NCI-H1436 treated with DMSO at 0.1 percent for 48 hours (cell line): ENCODE measurements around the gene CREM.
"Not testable (repeated sequence)": the region's sequence is repeated elsewhere in the genome, so short reads cannot be mapped to it uniquely, and the experiment has no call there.

Experiments used
- DNase-seq: peaks from one replicate; lab custom pipeline; 2025; lab: John Stamatoyannopoulos, UW

Gene CREM

GRCh38 chr10:35194471-35194870, 67.8 kb downstream of the CREM start:
- no peak for DNase-seq

DNA sequence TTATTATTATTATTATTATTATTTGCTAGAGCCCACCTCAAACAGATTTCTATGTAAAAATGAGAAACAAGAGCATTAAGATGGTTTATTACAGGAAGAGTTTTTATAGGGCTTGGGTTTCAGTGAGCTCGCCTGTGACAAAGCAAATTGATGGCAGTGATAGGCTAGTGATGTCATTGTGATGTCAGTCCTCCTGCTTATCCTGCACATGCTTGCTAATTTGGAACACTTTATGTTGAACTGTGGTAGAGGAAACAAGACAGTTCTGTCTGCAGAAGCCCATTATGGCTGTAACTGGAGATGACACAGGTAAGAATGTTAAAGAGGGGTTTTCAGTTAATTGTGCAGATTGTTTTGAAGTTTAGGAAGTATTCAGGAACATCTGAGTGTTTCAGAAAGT, 68.3 kb downstream of the CREM start:
- DNase-seq = no peak

DNA sequence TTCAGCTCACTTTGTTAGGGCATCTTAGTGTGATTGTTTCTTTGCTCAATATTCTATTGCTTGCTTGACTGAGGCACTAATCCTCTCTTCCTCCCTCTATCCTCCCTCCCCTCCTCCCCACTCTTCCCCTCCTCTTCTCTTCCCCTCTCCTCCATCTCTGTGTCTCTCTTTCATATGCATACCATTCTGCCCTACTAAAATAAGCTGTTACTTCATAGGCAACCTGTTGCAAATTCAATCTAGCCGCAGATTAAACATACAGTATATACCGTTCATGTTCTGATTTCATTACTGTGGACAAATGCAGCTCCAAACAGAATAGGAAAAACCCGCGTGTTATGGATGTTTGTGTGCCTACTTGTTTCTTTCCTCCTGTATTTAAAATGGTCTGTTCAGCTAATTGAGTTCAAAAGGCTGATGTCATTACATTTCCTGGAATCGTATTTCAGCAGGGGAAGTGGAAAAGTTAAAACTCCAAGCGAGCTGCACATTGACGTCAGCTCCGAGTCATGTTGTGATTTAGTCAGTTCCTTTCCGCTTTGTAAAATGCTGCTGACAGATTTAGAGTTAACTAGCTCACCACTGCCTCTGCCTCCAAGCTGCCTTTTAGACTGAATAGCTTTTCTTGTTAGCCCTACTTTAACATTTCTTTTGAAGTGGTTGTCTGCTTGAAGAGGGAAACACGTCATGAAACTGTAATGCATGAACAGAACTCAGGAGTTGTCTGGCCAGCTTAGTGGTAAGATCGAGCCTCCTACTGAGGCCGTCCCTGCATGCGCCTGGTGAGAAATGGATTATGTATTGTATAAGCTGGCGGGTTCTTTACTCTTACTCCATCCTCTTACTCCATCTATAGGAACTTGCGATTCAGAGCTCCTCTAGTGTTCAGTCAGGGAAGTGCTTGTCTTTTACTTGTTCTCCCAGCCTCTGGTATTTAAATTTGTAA, 69.0 kb downstream of the CREM start:
- DNase-seq = peak; percentile 63

DNA sequence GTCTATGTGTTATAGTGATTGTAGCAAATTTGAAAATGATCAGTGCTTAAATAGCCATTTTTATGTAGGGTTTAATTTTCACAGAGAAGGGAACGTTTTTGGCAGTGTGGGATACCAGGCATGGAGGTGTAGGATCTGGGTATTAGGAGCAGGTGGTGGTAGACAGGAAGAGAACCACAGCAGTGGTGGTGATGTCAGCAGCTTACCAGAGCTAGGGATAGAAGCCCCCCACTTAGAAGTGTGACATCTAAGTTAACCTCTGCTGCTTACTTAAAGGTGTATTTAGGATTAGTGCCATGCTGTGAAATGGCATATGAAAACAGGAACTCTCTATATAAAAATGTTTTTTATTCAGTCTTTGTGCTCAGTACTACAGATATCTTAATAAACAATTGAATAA, 73.8 kb downstream of the CREM start:
- no peak for DNase-seq

DNA sequence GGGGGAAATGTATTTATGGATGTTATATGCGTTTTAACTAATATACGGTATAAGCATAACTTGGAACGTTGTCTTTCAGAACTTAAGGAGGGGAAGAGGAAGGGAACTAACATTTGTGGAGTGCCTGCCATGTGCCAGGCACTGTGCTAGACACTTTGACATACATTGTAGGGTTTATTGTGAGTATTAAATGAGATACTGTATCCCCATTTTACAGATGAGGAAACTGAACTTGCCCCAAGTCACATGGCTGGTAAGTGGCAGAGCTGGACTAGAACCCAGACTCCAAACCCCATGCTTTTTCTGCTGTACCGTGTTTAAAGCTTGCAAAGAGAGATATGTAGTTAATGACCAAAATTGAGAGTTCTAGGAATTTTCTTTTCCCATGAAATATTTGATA, 74.6 kb downstream of the CREM start:
- DNase-seq = no peak

GRCh38 chr10:35202050-35202449, 75.4 kb downstream of the CREM start:
- DNase-seq = no peak

DNA sequence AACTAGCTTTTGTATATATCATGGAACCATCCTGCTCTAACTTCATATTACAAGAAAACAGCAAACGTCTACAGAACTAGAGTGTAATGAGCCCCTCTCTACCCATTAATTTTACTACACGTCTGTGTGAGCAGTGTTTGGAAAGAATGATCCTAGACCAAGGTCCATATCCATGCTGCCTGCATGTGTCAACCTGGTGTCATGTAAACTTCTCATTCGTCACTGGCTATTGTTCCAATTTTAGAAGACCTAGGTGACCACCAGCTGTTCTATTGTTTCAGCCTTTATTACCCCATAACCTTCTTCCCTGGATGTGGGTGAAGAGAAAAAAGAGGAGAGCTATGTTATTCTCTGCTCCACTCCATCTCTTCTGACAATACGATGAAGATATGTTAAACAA, 77.1 kb downstream of the CREM start:
- DNase-seq = no peak

DNA sequence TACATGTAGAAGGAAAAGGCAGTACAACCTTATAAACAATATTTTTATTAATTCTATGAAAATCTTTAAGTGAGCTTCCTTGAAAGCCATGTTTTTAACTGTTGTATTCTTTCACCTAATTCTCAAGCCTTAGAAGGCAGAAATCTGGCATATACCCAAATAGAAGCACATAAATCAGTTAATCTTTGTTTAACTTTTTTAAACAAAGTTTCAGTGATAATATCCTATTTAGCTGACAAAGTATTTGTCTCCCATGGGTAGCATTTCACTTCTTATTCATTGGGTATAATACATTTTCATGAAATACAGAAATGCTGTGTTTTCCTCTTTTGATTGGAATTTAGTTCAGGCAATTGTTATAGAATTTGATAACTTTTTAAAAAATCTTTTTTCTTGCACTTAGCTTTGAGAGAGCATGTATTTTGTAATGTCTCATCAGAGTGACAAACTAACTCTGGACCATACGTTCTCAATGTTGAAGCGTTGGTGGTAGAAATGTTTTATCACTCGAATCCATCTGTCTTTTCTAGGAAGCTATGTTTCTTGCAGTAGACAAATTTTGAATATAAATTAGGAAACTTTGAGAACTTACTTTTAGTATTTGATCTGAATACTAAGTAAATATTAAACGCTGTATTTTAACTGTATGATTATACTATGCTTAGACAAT, 78.1 kb downstream of the CREM start:
- DNase-seq = no peak

DNA sequence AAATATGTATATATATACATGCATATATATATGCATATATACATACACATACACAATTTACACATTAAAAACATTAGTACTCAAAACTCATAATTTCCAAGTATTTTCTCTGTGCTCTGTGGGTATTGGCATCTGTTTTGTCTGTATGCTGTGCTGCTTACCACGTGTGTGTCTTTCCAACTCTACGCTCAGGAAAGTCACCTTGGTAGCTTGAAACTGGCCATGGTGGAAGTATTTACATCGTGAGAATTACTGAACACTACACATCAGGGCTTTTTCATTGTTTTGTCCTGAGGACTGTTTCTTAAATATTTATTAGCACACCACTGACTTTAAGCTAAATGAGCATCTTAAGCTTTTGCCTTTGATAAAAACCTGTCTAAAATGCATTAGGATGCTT, 79.6 kb downstream of the CREM start:
- no peak for DNase-seq

DNA sequence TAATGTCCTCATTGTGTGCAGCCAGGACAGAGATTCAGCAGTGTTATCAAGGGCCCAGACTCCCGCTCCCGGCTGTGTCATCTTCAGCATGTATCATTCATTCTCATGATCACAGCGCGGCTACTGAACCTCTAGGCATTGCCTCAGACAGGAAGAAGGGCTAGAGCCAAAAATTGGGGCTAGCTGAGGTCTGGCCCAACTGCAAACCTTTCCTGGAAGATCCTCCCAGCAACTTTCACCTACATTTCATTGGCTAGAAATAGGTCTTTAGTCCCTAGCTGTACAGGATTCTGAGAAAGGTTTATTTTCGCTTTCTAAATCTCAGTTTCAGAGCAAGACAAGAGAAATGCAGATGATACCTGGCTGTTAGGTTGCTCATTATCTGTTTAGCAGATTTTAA, 81.9 kb downstream of the CREM start:
- DNase-seq = no peak

DNA sequence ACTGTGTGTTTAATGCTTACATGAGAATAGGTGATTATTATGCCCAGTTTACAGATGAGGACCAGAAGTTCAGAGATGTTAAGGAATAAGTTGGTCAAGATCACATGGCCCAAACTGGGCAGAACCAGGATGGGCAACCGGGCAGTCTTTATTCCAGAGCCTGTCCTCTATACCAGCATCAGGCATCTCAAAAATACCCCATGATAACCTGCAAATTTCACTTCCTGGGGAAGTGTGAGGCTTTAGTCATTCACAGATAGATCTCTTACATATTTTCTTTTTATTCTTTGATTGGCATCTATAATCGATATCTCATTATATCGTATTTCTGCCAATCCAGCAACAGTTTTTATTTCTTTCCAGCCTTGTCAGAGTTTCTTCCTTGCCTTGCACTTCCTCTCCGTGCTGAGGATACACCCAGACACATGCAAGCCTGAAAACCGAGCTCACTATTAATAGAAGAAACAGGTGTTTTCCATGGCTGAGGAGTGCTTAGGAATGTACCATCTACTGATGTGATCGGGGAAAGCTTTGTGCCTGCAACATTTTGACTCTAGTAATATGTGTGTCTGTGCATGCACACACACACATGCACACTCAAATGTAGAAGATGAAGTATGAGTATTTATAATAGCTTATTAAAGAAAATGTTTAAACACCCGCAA, 82.4 kb downstream of the CREM start:
- no peak for DNase-seq

GRCh38 chr10:35210961-35211360, 84.3 kb downstream of the CREM start:
- DNase-seq = no peak

- no peak for DNase-seq
Measured at GRCh38 chr10:35211390-35211789, 84.7 kb downstream of the CREM start.

GRCh38 chr10:35212856-35213255, 86.2 kb downstream of the CREM start:
- no peak for DNase-seq

DNA sequence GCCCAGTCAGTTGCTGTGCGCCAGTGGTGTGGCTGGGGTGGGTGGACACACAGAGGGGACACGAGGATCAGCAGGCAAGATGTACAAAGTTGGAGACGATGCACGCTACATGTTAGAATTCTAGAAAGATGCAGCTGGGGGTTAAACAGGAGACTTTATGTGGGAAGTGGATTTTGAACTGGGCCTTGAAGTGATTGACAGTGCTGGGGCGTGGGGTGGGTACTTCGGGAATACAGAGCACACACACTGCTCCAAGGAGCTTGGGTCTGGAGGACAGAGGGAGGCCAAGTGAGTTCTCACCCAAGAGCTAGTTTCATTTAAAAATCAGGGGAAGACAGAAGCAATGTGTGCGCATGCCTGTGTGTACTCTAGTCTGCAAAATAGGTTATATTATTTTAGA, 87.1 kb downstream of the CREM start:
- DNase-seq = no peak

DNA sequence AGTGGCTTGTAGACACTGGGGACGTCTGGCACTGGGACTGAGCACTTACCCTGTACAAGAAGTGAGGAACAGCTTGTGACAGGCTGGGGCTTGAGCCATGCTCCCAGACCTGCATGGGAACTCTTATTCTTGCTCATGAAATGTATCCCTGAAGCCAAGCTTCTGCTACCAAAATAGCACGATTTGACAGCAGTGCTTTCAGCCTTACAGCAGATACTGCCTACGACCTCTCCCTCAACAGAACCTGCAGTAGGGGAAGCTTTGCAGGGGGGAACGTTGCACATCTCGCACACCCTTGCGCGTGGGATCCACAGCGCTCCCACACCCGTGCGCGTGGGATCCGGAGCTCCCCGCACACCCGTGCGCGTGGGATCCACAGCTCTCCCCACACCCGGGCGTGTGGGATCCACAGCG, 88.0 kb downstream of the CREM start:
- DNase-seq = no peak

GRCh38 chr10:35215107-35215506, 88.5 kb downstream of the CREM start:
- no peak for DNase-seq

GRCh38 chr10:35216303-35216905, 89.8 kb downstream of the CREM start:
- DNase-seq = no peak

- DNase-seq = not testable (repeated sequence)
Measured at GRCh38 chr10:35216956-35217355, 90.3 kb downstream of the CREM start.

- DNase-seq = no peak
Measured at GRCh38 chr10:35217455-35217854, 90.8 kb downstream of the CREM start.

DNA sequence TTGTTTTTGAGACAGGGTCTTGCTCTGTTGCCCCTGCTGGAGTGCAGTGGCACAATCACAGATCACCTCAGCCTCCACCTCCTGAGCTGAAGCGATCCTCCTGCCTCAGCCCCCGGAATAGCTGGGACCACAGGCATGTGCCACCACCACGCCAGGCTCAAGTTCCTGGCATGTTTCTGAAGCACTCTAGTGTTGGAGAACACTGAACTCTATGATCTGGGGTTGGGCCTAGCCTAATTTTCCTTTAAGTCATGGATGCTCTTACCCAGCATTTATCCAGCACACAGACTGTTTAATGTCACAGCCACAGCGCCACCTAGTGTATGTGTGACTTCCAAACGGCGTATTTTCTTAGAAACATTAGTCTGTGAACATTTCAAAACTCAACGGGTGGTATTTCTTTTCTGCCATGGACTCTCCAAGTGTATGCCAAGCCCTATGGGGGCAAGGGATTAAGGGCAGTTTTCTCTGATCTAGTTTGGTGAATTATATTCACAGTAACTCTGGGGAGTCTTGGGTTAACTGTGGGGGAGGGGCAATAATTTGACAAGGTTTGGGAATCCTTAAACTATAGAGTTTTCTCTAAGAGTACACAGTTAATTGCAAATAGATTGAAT, 91.8 kb downstream of the CREM start:
- DNase-seq = peak; percentile 49

DNA sequence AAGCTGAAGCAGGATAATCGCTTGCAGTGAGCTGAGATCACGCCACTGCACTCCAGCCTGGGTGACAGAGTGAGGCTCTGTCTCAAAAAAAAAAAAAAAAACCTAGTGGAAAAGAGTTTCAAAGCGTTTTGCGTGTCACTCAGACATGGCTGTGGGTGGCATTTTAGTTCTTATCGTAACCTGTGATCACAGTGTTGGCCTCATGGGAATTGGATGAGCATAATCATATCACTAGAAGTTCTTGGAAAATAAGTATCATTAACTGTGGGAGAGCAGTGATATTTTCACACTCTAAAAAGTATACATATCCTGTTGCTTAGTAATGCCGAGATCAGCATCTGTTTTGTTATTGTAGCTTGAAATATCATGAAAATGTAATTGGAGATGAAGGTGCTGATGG, 92.6 kb downstream of the CREM start:
- no peak for DNase-seq
